Measurements from ENCODE around the gene ZNF813.
"Not testable (repeated sequence)": the region's sequence is repeated elsewhere in the genome, so short reads cannot be mapped to it uniquely, and the experiment has no call there.

ZNF813 gene

DNA sequence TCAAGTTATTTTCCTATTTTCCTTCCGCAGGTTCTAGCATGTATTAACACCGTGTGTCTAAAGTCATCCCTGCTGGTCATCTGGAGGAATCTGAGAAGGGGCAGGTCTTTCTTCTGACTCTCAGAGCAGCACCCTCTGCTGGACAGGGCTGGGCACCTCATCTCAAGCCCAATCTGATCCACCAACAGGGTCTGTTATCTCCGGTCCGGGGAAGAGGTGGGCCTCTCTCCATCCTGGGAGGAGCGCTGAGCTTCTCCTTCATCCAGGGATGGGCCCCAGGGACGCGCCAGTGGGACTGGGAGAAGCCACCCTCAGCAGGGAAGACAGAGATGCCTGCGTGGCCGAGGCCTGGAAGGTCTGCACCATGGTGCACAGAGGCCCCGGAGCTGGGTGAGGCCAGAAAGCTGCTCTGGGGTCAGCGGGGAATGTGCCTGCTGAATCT lies 44.4 kb downstream of the ZNF813 start:
- no peak overlapping the region for H3K27ac ChIP-seq
- no peaks in the 10 kb centered on the region for H3K27me3 ChIP-seq (ENCODE audit: insufficient read depth, low read depth, severe bottlenecking)
- no peaks in the 10 kb centered on the region for H3K9me3 ChIP-seq (ENCODE audit: severe bottlenecking)
- TF ChIP-seq, protein P1, sequence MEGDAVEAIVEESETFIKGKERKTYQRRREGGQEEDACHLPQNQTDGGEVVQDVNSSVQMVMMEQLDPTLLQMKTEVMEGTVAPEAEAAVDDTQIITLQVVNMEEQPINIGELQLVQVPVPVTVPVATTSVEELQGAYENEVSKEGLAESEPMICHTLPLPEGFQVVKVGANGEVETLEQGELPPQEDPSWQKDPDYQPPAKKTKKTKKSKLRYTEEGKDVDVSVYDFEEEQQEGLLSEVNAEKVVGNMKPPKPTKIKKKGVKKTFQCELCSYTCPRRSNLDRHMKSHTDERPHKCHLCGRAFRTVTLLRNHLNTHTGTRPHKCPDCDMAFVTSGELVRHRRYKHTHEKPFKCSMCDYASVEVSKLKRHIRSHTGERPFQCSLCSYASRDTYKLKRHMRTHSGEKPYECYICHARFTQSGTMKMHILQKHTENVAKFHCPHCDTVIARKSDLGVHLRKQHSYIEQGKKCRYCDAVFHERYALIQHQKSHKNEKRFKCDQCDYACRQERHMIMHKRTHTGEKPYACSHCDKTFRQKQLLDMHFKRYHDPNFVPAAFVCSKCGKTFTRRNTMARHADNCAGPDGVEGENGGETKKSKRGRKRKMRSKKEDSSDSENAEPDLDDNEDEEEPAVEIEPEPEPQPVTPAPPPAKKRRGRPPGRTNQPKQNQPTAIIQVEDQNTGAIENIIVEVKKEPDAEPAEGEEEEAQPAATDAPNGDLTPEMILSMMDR (IDR thresholded peaks at IDR 0.05; ENCODE audit: low read depth, low read length) = peak; percentile 80
- no peaks in the 10 kb centered on the region for H3K36me3 ChIP-seq
- peak; percentile 79 for DNase-seq
- no peak overlapping the region for H3K4me3 ChIP-seq (ENCODE audit: low read depth, low read length)

DNA sequence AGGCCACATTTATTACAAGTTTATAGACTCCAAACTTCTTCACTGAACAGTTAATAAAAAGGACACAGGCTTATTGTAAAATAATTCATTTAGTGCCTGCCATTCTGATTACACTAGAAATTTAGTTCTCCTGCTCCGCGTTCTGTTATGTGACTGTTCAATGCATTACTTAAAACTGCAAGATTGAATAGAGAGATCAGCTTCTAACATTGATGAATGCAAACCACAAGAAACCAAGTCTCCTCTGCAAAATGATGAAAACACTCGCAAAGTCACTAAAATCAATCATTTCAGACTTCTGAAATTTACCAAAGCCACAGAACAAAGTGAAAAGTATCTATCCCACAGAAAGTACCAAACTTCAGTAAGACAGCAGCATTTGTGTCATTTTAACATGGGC lies 47.5 kb downstream of the ZNF813 start:
- not testable (repeated sequence) for H3K27me3 ChIP-seq (ENCODE audit: insufficient read depth, low read depth, severe bottlenecking); H3K27ac ChIP-seq; H3K4me3 ChIP-seq (ENCODE audit: low read depth, low read length); H3K36me3 ChIP-seq; DNase-seq; H3K9me3 ChIP-seq (ENCODE audit: severe bottlenecking)

DNA sequence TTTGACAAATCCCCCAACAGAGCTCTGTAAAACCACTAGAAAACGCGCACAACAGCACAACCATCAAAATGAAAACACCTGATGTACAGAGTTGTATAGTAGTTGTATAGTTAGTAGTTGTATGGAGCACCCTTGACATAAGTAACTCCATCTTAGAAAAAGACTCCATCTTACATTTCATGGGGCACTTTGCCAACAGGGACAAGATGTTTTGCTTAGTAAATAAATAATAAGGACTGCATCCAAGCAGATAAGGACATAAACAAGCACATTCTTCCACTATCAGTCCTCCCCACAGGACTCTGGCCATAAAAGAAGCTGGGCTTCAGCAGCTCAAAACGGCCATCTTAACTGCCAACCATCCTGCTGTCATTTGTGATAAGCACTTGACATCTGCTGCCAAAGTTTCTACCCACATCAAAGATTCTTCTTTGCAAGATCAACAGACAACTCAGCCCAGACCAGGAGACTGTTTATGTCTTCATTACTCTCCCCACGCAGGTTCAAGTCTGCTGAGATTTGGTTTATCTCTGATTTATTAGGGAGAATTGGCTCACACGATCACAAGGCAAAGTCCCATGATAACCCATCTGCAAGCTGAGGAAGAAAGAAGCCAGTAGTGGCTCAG lies 49.7 kb downstream of the ZNF813 start:
- Histone ChIP-seq H3K27me3 (ENCODE audit: insufficient read depth, low read depth, severe bottlenecking) (no peaks in the 10 kb centered on the region), H3K27ac (no peak overlapping the region), H3K36me3 (no peaks in the 10 kb centered on the region), H3K4me3 (ENCODE audit: low read depth, low read length) (no peak overlapping the region), H3K9me3 (ENCODE audit: severe bottlenecking) (peaks cover 10% of the 10 kb centered on the region)
- TF ChIP-seq, protein P1 (IDR thresholded peaks at IDR 0.05; ENCODE audit: low read depth, low read length) = no peak
- no peak for DNase-seq

DNA sequence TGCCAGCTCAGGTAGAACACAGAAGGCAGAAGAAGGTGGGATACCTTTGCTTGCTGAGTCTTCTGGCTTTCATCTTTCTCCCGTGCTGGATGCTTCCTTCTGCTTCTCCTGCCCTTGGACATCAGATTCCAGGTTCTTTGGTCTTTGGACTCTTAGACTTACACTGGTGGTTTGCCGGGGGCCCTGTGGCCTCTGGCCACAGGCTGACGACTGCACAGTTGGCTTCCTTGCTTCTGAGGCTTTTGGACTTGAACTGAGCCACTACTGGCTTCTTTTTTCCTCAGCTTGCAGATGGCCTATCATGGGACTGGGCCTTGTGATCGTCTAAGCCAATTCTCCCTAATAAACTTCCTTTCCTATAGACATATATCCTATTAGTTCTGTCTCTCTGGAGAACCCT lies 50.6 kb downstream of the ZNF813 start:
- peaks cover 10% of the 10 kb centered on the region for H3K9me3 ChIP-seq (ENCODE audit: severe bottlenecking)
- no peaks in the 10 kb centered on the region for H3K36me3 ChIP-seq
- no peak overlapping the region for H3K27ac ChIP-seq
- no peaks in the 10 kb centered on the region for H3K27me3 ChIP-seq (ENCODE audit: insufficient read depth, low read depth, severe bottlenecking)
- no peak overlapping the region for H3K4me3 ChIP-seq (ENCODE audit: low read depth, low read length)
- no peak for DNase-seq
- TF ChIP-seq, protein P1 (IDR thresholded peaks at IDR 0.05; ENCODE audit: low read depth, low read length) = no peak

DNA sequence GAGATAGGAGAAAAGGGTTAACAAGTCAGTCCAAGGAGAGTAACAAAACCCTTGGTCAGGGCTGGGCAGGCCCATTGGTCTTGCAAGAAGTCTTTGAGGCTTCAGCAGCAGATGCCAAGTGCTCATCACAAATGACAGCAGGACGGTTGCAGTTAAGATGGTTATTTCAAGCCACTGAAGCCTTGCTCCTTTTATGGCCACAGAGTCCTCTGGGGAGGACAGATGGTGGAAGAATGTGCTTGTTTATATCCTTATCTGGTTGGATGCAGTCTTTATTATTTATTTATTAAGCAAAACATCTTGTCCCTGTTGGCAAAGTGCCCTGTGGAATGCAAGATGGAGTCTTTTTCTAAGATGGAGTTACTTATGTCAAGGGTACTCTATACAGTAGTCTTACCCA lies 51.2 kb downstream of the ZNF813 start:
- Histone ChIP-seq H3K27ac (no peak overlapping the region), H3K27me3 (ENCODE audit: insufficient read depth, low read depth, severe bottlenecking) (no peaks in the 10 kb centered on the region), H3K9me3 (ENCODE audit: severe bottlenecking) (peaks cover 10% of the 10 kb centered on the region), H3K4me3 (ENCODE audit: low read depth, low read length) (no peak overlapping the region), H3K36me3 (no peaks in the 10 kb centered on the region)
- no peak for DNase-seq
- TF ChIP-seq, protein P1 (IDR thresholded peaks at IDR 0.05; ENCODE audit: low read depth, low read length) = no peak

DNA sequence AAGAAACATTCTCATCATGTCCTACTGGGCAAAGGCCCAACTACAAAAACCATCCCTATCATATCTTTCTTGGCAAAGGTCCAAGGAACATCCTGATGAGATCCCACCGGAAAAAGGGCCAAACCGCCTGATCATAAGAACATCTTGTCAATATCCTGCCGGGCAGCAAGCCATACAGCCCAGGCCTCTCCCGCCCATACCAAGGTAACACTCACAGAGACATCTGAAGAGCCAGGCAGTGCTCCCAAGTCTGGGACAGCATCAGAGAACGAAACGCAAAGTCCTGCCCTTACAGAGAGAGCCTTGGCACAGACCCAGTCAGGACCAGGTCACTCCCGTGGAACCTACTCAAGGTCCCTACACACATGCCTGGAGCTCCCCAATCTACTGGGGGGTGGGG lies 51.9 kb downstream of the ZNF813 start:
- TF ChIP-seq, protein P1 (IDR thresholded peaks at IDR 0.05; ENCODE audit: low read depth, low read length) = no peak
- DNase-seq = no peak
- no peaks in the 10 kb centered on the region for H3K27me3 ChIP-seq (ENCODE audit: insufficient read depth, low read depth, severe bottlenecking)
- H3K36me3 ChIP-seq = no peaks in the 10 kb centered on the region
- peaks cover 10% of the 10 kb centered on the region for H3K9me3 ChIP-seq (ENCODE audit: severe bottlenecking)
- H3K27ac ChIP-seq = no peak overlapping the region
- no peak overlapping the region for H3K4me3 ChIP-seq (ENCODE audit: low read depth, low read length)

Data from WERI-Rb-1 (cell line).